ENCODE data around the gene MINK1. TPM values are rescaled to one million over a fixed set of nuclear protein-coding genes. Genes with fewer than 3 reads are reported as not detected.
"Not testable (repeated sequence)": the region's sequence is repeated elsewhere in the genome, so short reads cannot be mapped to it uniquely, and the experiment has no call there.

MINK1 gene
- total RNA-seq, 1 donor from 2014 or later, result 26.2 TPM

GRCh38 chr17:4861052-4861451, 27.9 kb downstream of the MINK1 start:
- no peak for TF ChIP-seq CTCF (IDR thresholded peaks at IDR 0.05)
- TF ChIP-seq EZH2 (IDR thresholded peaks at IDR 0.05), result no peak
- no peak for TF ChIP-seq EZH2phosphoT487 (IDR thresholded peaks at IDR 0.05)
- peaks cover 2% of the 10 kb centered on the region for H3K27me3 Mint-ChIP-seq (ENCODE audit: insufficient read depth, low read depth)
- no peak for DNase-seq (ENCODE audit: low spot score)
- peaks cover 8% of the 10 kb centered on the region for H3K36me3 Mint-ChIP-seq
- Histone ChIP-seq H3K27me3 (no peaks in the 10 kb centered on the region), H3F3A (ENCODE audit: low read depth) (peaks cover 22% of the 10 kb centered on the region), H4K20me1 (ENCODE audit: low read depth) (no peaks in the 10 kb centered on the region), H3K9me3 (ENCODE audit: low read depth) (no peaks in the 10 kb centered on the region), H3K27ac (no peak overlapping the region), H3K4me2 (no peak overlapping the region), H2AFZ (replicated peaks) (no peak overlapping the region), H3K36me3 (no peaks in the 10 kb centered on the region), H3K4me1 (peaks cover 31% of the 10 kb centered on the region), H3K4me3 (no peak overlapping the region), H3K79me2 (ENCODE audit: low read depth) (peaks cover 22% of the 10 kb centered on the region), H3K9ac (no peak overlapping the region)
- H3K9me3 Mint-ChIP-seq, result no peaks in the 10 kb centered on the region
- H3K4me1 Mint-ChIP-seq, result peaks cover 33% of the 10 kb centered on the region
- peak overlapping the region; percentile 79 for H3K27ac Mint-ChIP-seq
- no peak overlapping the region for H3K4me3 Mint-ChIP-seq

- Histone ChIP-seq H3K79me2 (ENCODE audit: low read depth) (peaks cover 10% of the 10 kb centered on the region), H3K4me1 (peaks cover 27% of the 10 kb centered on the region), H3K9ac (no peak overlapping the region), H3K4me3 (no peak overlapping the region), H2AFZ (replicated peaks) (no peak overlapping the region), H3K36me3 (no peaks in the 10 kb centered on the region), H3F3A (ENCODE audit: low read depth) (peaks cover 18% of the 10 kb centered on the region), H4K20me1 (ENCODE audit: low read depth) (no peaks in the 10 kb centered on the region), H3K4me2 (no peak overlapping the region), H3K9me3 (ENCODE audit: low read depth) (no peaks in the 10 kb centered on the region), H3K27me3 (no peaks in the 10 kb centered on the region), H3K27ac (no peak overlapping the region)
- DNase-seq (ENCODE audit: low spot score), result no peak
- peaks cover 3% of the 10 kb centered on the region for H3K36me3 Mint-ChIP-seq
- TF ChIP-seq EZH2 (IDR thresholded peaks at IDR 0.05), result no peak
- TF ChIP-seq EZH2phosphoT487 (IDR thresholded peaks at IDR 0.05), result no peak
- TF ChIP-seq CTCF (IDR thresholded peaks at IDR 0.05), result no peak
- peaks cover 18% of the 10 kb centered on the region for H3K4me1 Mint-ChIP-seq
- H3K4me3 Mint-ChIP-seq, result no peak overlapping the region
- peaks cover 2% of the 10 kb centered on the region for H3K27me3 Mint-ChIP-seq (ENCODE audit: insufficient read depth, low read depth)
- no peak overlapping the region for H3K27ac Mint-ChIP-seq
- H3K9me3 Mint-ChIP-seq, result no peaks in the 10 kb centered on the region
Observed at GRCh38 chr17:4862720-4863119, 29.6 kb downstream of the MINK1 start.

- H3K9me3 Mint-ChIP-seq, result no peaks in the 10 kb centered on the region
- Histone ChIP-seq H3F3A (ENCODE audit: low read depth) (peaks cover 12% of the 10 kb centered on the region), H3K36me3 (no peaks in the 10 kb centered on the region), H2AFZ (replicated peaks) (no peak overlapping the region), H3K4me2 (no peak overlapping the region), H3K27me3 (no peaks in the 10 kb centered on the region), H3K9ac (no peak overlapping the region), H3K4me3 (no peak overlapping the region), H3K27ac (no peak overlapping the region), H3K9me3 (ENCODE audit: low read depth) (no peaks in the 10 kb centered on the region), H4K20me1 (ENCODE audit: low read depth) (no peaks in the 10 kb centered on the region), H3K79me2 (ENCODE audit: low read depth) (peaks cover 10% of the 10 kb centered on the region), H3K4me1 (peaks cover 21% of the 10 kb centered on the region)
- no peak overlapping the region for H3K27ac Mint-ChIP-seq
- no peak for DNase-seq (ENCODE audit: low spot score)
- no peak overlapping the region for H3K4me3 Mint-ChIP-seq
- no peak for TF ChIP-seq EZH2 (IDR thresholded peaks at IDR 0.05)
- no peak for TF ChIP-seq EZH2phosphoT487 (IDR thresholded peaks at IDR 0.05)
- no peak for TF ChIP-seq CTCF (IDR thresholded peaks at IDR 0.05)
- H3K36me3 Mint-ChIP-seq, result peaks cover 3% of the 10 kb centered on the region
- peaks cover 13% of the 10 kb centered on the region for H3K4me1 Mint-ChIP-seq
- peaks cover 2% of the 10 kb centered on the region for H3K27me3 Mint-ChIP-seq (ENCODE audit: insufficient read depth, low read depth)
Observed at GRCh38 chr17:4863321-4863720, 30.2 kb downstream of the MINK1 start.

- not testable (repeated sequence) for H3K4me3 Mint-ChIP-seq; H3K36me3 Mint-ChIP-seq; H3K4me1 Mint-ChIP-seq; H3K27me3 Mint-ChIP-seq (ENCODE audit: insufficient read depth, low read depth); H3K4me3 ChIP-seq; H3K4me1 ChIP-seq; H3K9me3 Mint-ChIP-seq; H3K27ac Mint-ChIP-seq; H3F3A ChIP-seq (ENCODE audit: low read depth); H2AFZ ChIP-seq (replicated peaks); H3K36me3 ChIP-seq; H3K27ac ChIP-seq; H3K79me2 ChIP-seq (ENCODE audit: low read depth); DNase-seq (ENCODE audit: low spot score); H3K27me3 ChIP-seq; H3K9me3 ChIP-seq (ENCODE audit: low read depth); H3K4me2 ChIP-seq; H4K20me1 ChIP-seq (ENCODE audit: low read depth); H3K9ac ChIP-seq
Observed at GRCh38 chr17:4867535-4867934, 34.4 kb downstream of the MINK1 start.

GRCh38 chr17:4869058-4869998, 36.2 kb downstream of the MINK1 start:
- not testable (repeated sequence) for H3K9ac ChIP-seq; H3K27ac Mint-ChIP-seq; H3K79me2 ChIP-seq (ENCODE audit: low read depth); H3K4me3 Mint-ChIP-seq; H3K27ac ChIP-seq; DNase-seq (ENCODE audit: low spot score); H3K4me2 ChIP-seq; H3K9me3 Mint-ChIP-seq; H3F3A ChIP-seq (ENCODE audit: low read depth); H4K20me1 ChIP-seq (ENCODE audit: low read depth); H3K36me3 ChIP-seq; H3K27me3 Mint-ChIP-seq (ENCODE audit: insufficient read depth, low read depth); H3K4me3 ChIP-seq; H3K36me3 Mint-ChIP-seq; H3K4me1 Mint-ChIP-seq; H3K27me3 ChIP-seq; H3K4me1 ChIP-seq; H2AFZ ChIP-seq (replicated peaks); H3K9me3 ChIP-seq (ENCODE audit: low read depth)
